ENCODE data around the gene TTYH3. TPM values are rescaled to one million over a fixed set of nuclear protein-coding genes. Genes with fewer than 3 reads are reported as not detected.

The TTYH3 gene, protein sequence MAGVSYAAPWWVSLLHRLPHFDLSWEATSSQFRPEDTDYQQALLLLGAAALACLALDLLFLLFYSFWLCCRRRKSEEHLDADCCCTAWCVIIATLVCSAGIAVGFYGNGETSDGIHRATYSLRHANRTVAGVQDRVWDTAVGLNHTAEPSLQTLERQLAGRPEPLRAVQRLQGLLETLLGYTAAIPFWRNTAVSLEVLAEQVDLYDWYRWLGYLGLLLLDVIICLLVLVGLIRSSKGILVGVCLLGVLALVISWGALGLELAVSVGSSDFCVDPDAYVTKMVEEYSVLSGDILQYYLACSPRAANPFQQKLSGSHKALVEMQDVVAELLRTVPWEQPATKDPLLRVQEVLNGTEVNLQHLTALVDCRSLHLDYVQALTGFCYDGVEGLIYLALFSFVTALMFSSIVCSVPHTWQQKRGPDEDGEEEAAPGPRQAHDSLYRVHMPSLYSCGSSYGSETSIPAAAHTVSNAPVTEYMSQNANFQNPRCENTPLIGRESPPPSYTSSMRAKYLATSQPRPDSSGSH
- total RNA-seq: 62.9 and 65.7 TPM in 2 replicates

DNA sequence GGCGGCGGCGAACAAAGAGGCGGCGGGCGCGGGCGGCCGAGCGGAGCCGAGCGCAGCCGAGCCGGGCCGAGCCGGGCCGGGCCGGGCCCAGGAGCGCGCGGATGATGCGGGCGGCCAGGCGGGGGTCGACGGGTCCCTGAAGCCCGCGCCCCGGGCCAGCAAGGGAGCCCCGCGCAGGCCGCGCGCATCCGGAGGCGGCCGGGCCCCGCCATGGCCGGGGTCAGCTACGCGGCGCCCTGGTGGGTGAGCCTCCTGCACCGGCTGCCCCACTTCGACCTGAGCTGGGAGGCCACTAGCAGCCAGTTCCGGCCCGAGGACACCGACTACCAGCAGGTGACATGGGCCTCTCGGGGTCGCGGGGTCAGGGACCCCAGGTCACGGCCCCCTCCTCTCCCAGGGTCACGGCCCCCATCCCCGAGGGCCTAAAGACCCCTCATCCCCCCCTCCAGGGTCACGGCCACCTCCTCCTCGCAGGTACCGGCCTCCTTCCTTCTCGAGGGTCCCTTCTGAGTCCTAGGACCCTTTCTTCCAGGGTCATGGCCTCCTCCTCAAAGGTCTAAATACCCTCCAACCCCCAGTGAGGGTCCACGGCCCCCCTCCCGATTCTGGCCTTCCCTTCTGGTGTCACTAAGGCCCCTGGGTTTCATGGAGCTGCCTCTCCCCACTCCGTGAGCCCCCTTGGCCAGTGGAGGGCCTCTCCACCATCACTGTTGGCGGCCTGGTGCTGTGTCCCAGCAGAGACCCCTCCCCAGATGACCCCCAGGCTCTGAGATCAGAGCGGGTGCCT lies at the start of gene TTYH3:
TTYH3 (plus strand) TSS at position 41 of the 787 bp plus-strand sequence; CDS start at position 211, 170 bp downstream.

DNA sequence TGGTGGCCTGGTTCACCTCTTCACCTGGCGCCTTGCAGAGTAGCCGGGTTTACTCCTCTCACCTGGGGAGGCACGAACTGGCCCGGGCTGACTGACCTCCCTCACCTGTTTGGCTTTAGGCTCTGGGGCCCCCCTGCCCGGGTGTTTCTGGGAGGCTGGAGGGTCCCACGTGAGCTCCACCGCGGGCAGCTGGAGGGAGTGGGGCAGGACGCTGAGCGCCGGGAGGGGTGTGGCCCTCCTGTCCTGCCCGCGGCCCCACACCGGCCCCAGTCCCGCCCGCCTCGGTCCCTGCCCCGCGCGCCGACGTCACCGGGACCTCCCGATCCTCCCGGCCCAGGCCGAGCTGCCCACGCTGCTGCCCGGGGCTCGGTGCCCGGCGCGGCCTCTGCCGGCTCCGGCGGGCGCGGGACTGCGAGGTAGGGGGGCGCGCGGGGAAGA lies 56.1 kb downstream of the TTYH3 start, which contains the start of gene AMZ1:
AMZ1 (plus strand) TSS at position 322 of the 438 bp plus-strand sequence. CDS start 12,250 bp downstream, outside the sequence.

Other genes with a start within 250 kb of the TTYH3 start
- gene CHST12, start 228.4 kb upstream of the TTYH3 start, total RNA-seq: 7.0 and 8.2 TPM in 2 replicates
- gene GRIFIN, start 155.6 kb upstream of the TTYH3 start, total RNA-seq: not detected in 2 replicates
- gene LFNG, start 112.2 kb upstream of the TTYH3 start, total RNA-seq: 1.2 and 1.7 TPM in 2 replicates
- gene BRAT1, start 76.5 kb upstream of the TTYH3 start, total RNA-seq: 31.5 and 38.5 TPM in 2 replicates
- 7.0 and 7.7 TPM in 2 replicates for gene IQCE, start 73.0 kb upstream of the TTYH3 start, total RNA-seq
- not detected in 2 replicates for gene AMZ1, start 56.2 kb downstream of the TTYH3 start, total RNA-seq
- gene GNA12, start 212.3 kb downstream of the TTYH3 start, total RNA-seq: 27.9 and 29.3 TPM in 2 replicates